Measurements from ENCODE around the gene ZNF362. TPM values are rescaled to one million over a fixed set of nuclear protein-coding genes. Genes with fewer than 3 reads are reported as not detected.
A peak's percentile ranks its signal among the peaks of the same experiment; 100 is the strongest.

ZNF362 gene
- total and polyA plus RNA-seq, 2 of the 13 experiments (the other 11 are each of a cell fraction or from before 2014, with no cell fraction given): 8.3 to 14.2 TPM

DNA sequence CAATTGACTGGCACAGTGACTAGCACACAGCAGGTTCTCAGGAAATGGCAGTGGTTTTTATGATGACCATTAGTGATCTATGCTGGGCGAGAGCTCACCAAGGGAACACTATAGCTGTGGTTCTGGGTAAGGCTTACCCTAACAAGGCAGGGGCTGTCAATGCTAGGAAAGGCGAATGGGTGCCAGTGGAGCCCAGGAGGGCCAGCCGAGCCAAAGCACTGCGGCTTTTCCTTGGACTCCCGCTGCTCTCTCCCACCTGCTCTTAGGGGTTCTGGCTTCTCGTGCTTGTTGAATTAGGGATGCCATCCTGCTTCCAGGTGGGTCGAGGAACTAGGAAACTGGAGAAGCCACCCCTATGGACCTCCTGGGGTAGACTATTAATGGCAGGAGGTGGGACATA lies 74.6 kb downstream of the ZNF362 start (continued):
- TF ChIP-seq ZNF713 (CRISPR knock-in tag; IDR thresholded peaks at IDR 0.05): no peak

DNA sequence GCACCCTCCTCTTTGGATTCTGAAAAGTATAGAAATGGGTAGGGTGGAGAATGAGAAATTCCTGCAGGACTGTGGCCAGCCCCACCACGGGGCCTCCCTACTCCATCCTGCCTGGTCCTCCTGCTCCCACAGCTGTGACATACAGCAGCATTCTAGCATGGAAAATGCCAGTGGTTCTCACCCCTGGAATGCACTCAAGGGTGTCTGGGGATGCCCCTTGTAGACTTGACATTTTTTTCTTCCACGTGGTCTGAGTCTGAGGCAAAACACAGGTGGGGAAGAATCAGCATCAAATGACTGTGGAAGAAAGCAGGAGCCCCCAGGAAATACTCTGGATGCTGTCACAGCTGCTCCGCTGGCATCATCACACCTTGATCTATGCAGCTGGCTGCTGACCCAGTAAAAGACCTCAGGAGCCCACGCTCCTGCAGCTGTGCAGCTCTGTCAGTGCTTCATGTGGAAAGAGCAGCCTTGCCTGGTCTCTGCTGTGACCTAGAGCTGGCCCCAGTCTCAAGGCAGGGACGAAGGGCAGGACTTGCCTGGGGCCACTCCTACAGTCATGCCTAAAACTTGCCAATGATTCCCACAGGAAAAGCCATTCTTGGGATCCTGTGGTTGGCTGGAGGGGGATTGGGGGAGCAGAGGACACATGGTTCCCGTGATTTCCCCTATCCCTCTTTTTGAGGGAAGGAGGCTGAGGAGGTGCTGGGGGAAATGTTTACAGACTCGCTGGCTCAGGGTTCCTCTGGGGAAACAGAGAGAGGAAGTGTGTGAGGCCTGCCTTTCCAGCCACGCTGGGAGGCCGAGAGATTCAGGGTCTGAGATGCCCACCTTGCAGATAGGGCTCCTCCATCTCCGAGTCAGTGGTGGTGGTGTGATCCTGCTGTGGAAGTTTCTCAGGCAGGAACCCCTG lies 75.4 kb downstream of the ZNF362 start:
- no TSS peak for BruUV-seq (replicated peaks)
- TF ChIP-seq ELF1 (CRISPR knock-in tag; IDR thresholded peaks at IDR 0.05) (no peak), SSRP1 (CRISPR knock-in tag; IDR thresholded peaks at IDR 0.05) (peak; percentile 29; the same call in 1 of the 2 replicates)
- H3K4me2 ChIP-seq (ENCODE audit: low read depth, low read length): no peak overlapping the region
- H3K79me2 ChIP-seq (ENCODE audit: insufficient read depth, low read length): peaks cover 33% of the 10 kb centered on the region
- no peaks in the 10 kb centered on the region for H3K27me3 ChIP-seq (ENCODE audit: control insufficient read depth in 1 of 2, insufficient read depth in 2 of 2, low read length in 2 of 2)
- no peak overlapping the region for H3K9ac ChIP-seq (ENCODE audit: insufficient read depth, low read depth, low read length)
- H3K4me3 ChIP-seq (replicated peaks in 1 of 3; ENCODE audit: insufficient read depth in 1 of 3, low read depth in 2 of 3, low read length in 3 of 3): no peak overlapping the region
- in situ Hi-C loops (cut with HindIII; ENCODE audit: extremely low pct_ligation_motif_present, low pct_unique_long_range_greater_than_20kb) (no loop called here), intact Hi-C loops (cut with micrococcal nuclease; ENCODE audit: unreplicated experiment) (no loop called here)
- peaks cover 43% of the 10 kb centered on the region for H3K4me1 ChIP-seq (ENCODE audit: insufficient read depth, low read length)
- peaks cover 60% of the 10 kb centered on the region for H4K20me1 ChIP-seq (ENCODE audit: insufficient read depth, low read length)
- no peak for DNase-seq (ENCODE audit: low spot score)
- H3K9me3 ChIP-seq (ENCODE audit: low read length): no peaks in the 10 kb centered on the region
- H3K27ac ChIP-seq (ENCODE audit: extremely low read length, insufficient read depth, low read length): no peak overlapping the region
- ChIA-PET CTCF (ENCODE audit: low intra/inter-chr PET ratio, low total read pairs) (no interaction called here), POLR2A (interaction anchor here (1.2 kb wide), 1 partner anchor 9 kb away, joined by 3 read pairs; no protein-coding TSS in a partner anchor)
- WGBS (ENCODE audit: low lambda C conversion rate): 96% methylated on average over 5 of the region's 10 CpGs
- ATAC-seq: no peak
- no peak overlapping the region for H2AFZ ChIP-seq (ENCODE audit: low read length)
- no peak for FAIRE-seq
- peaks cover 39 to 76% of the 10 kb centered on the region in 2 experiments for H3K36me3 ChIP-seq (replicated peaks in 1 of 2; ENCODE audit: control insufficient read depth in 1 of 2, insufficient read depth in 2 of 2, low read length in 2 of 2)

DNA sequence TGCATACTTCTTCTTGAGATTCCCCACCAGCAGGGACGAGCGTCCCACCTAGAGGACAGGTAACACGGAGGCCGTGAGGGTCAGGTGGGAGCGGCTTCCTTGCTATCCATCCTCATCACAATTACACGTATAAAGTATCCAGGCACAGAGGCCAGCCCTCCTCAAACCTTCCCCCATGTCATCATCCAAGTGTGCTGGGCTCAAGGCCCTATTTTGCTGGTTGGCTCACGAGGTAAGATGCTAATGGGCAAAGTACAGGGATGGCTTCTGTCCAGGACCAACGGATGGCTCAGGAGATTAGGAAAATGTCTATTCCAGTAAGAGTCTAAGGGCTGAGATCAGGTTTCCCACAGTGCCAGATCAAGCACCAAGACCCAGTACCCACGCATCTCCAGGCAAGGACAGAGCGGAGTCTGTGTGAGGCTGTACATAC lies 76.1 kb downstream of the ZNF362 start:
- in situ Hi-C loops (cut with HindIII; ENCODE audit: extremely low pct_ligation_motif_present, low pct_unique_long_range_greater_than_20kb): no loop called here
- TF ChIP-seq MAZ (IDR thresholded peaks at IDR 0.05; ENCODE audit: borderline replicate concordance, low read depth, low read length) (no peak), MAZ (CRISPR knock-in tag; IDR thresholded peaks at IDR 0.05; ENCODE audit: low read depth) (0 out of 2 replicates have a peak, but pooled peaks have one; percentile 21), ZFX (CRISPR knock-in tag; IDR thresholded peaks at IDR 0.05; ENCODE audit: low read depth) (no peak)
- 96% methylated on average over 10 of the region's 10 CpGs for WGBS (ENCODE audit: low lambda C conversion rate)
- H3K27ac ChIP-seq (ENCODE audit: extremely low read length, insufficient read depth, low read length): no peak overlapping the region
- ATAC-seq (no peak), DNase-seq (ENCODE audit: low spot score) (no peak), FAIRE-seq (no peak)
- H3K27me3 ChIP-seq (ENCODE audit: control insufficient read depth in 1 of 2, insufficient read depth in 2 of 2, low read length in 2 of 2): no peaks in the 10 kb centered on the region
- intact Hi-C loops (cut with micrococcal nuclease; ENCODE audit: unreplicated experiment): no loop called here
- H3K79me2 ChIP-seq (ENCODE audit: insufficient read depth, low read length): peaks cover 40% of the 10 kb centered on the region
- no peak overlapping the region for H3K9ac ChIP-seq (ENCODE audit: insufficient read depth, low read depth, low read length)
- POLR2A ChIA-PET: interaction anchor here (1.2 kb wide), 1 partner anchor 8 kb away, joined by 3 read pairs; no protein-coding TSS in a partner anchor
- CTCF ChIA-PET (ENCODE audit: low intra/inter-chr PET ratio, low total read pairs): no interaction called here
- no peak overlapping the region for H3K4me2 ChIP-seq (ENCODE audit: low read depth, low read length)
- BruUV-seq (replicated peaks): no TSS peak
- no peaks in the 10 kb centered on the region for H3K9me3 ChIP-seq (ENCODE audit: low read length)
- no peak overlapping the region for H2AFZ ChIP-seq (ENCODE audit: low read length)
- H3K36me3 ChIP-seq (replicated peaks in 1 of 2; ENCODE audit: control insufficient read depth in 1 of 2, insufficient read depth in 2 of 2, low read length in 2 of 2): peaks cover 35 to 69% of the 10 kb centered on the region in 2 experiments
- H4K20me1 ChIP-seq (ENCODE audit: insufficient read depth, low read length): peaks cover 64% of the 10 kb centered on the region
- H3K4me3 ChIP-seq (replicated peaks in 1 of 3; ENCODE audit: insufficient read depth in 1 of 3, low read depth in 2 of 3, low read length in 3 of 3): no peak overlapping the region
- H3K4me1 ChIP-seq (ENCODE audit: insufficient read depth, low read length): peaks cover 47% of the 10 kb centered on the region

Measured in HepG2 (cell line).